COR-L47 (cell line): ENCODE measurements around the gene KPNA3.
"Not testable (repeated sequence)": the region's sequence is repeated elsewhere in the genome, so short reads cannot be mapped to it uniquely, and the experiment has no call there.

ENCODE experiments used
- DNase-seq: peaks from one replicate; lab custom pipeline; 2025; lab: John Stamatoyannopoulos, UW

KPNA3 gene

GRCh38 chr13:49807681-49808080, 15.2 kb upstream of the KPNA3 start:
- no peak for DNase-seq

- no peak for DNase-seq
These were observed 13.6 kb upstream of the KPNA3 start for GRCh38 chr13:49806126-49806536.

- not testable (repeated sequence) for DNase-seq
These were observed 10.6 kb upstream of the KPNA3 start for GRCh38 chr13:49803047-49803446.

- no peak for DNase-seq
These were observed 9.9 kb upstream of the KPNA3 start for GRCh38 chr13:49802426-49802825.

GRCh38 chr13:49791711-49792549, 552 bp downstream of the KPNA3 start:
- peak; percentile 19 for DNase-seq

- peak; percentile 38 for DNase-seq
These were observed 1.2 kb downstream of the KPNA3 start for GRCh38 chr13:49791315-49791710.

GRCh38 chr13:49789968-49790367, 2.5 kb downstream of the KPNA3 start:
- no peak for DNase-seq

GRCh38 chr13:49786401-49787008, 6.0 kb downstream of the KPNA3 start:
- DNase-seq: no peak

GRCh38 chr13:49784886-49785570, 7.5 kb downstream of the KPNA3 start:
- DNase-seq: no peak

- no peak for DNase-seq
These were observed 8.6 kb downstream of the KPNA3 start for GRCh38 chr13:49783865-49784264.

GRCh38 chr13:49782784-49783183, 9.7 kb downstream of the KPNA3 start:
- DNase-seq: no peak

GRCh38 chr13:49781806-49782205, 10.7 kb downstream of the KPNA3 start:
- no peak for DNase-seq

- DNase-seq: no peak
These were observed 12.8 kb downstream of the KPNA3 start for GRCh38 chr13:49779721-49780120.

- DNase-seq: no peak
These were observed 14.5 kb downstream of the KPNA3 start for GRCh38 chr13:49777746-49778614.

GRCh38 chr13:49776871-49777270, 15.6 kb downstream of the KPNA3 start:
- no peak for DNase-seq

GRCh38 chr13:49774376-49775005, 18.0 kb downstream of the KPNA3 start:
- DNase-seq: no peak

GRCh38 chr13:49772828-49773227, 19.7 kb downstream of the KPNA3 start:
- no peak for DNase-seq

- not testable (repeated sequence) for DNase-seq
These were observed 30.7 kb downstream of the KPNA3 start for GRCh38 chr13:49761811-49762210.

- DNase-seq: no peak
These were observed 31.9 kb downstream of the KPNA3 start for GRCh38 chr13:49760558-49760957.

GRCh38 chr13:49759503-49759902, 33.0 kb downstream of the KPNA3 start:
- no peak for DNase-seq

GRCh38 chr13:49756263-49756662, 36.2 kb downstream of the KPNA3 start:
- DNase-seq: no peak

GRCh38 chr13:49754146-49754545, 38.3 kb downstream of the KPNA3 start:
- no peak for DNase-seq
